Psoas muscle (tissue), 8 donors: Measurements from ENCODE around the gene CSTF3. TPM values are rescaled to one million over a fixed set of nuclear protein-coding genes. Genes with fewer than 3 reads are reported as not detected.

Experiments used
- ATAC-seq, 4 donors: fragments of 200-7000 bp; cut with Tn5 transposase; one replicate each; pipeline ENCODE4 v1.9.1; 2020; ENCODE audit warnings: moderate library complexity in 3 of 4, mild to moderate bottlenecking in 2 of 4
- DNase-seq, 2 donors: peaks; one replicate each; pipeline ENCODE4 v3.0.0-alpha.2; 2020
- H3K27ac ChIP-seq: fragments of 200-600 bp; one replicate; pipeline ENCODE4 v1.8.0; 2022
- H3K27me3 ChIP-seq, 3 donors: fragments of 200-600 bp in 1 of 3; one replicate each; pipeline versions ENCODE4 v1.6.1 to v1.8.0; 2013 to 2022; ENCODE audit warnings: low read length in 2 of 3, mild to moderate bottlenecking in 2 of 3, moderate library complexity in 1 of 3; ENCODE audit not compliant: insufficient read depth in 3 of 3
- H3K36me3 ChIP-seq, 2 donors: fragments of 200-600 bp in 1 of 2; one replicate each; pipeline versions ENCODE4 v1.6.1 to v1.8.0; 2013 to 2022; ENCODE audit warnings: low read depth in 1 of 2, mild to moderate bottlenecking in 1 of 2, moderate library complexity in 1 of 2; ENCODE audit not compliant: insufficient read depth in 1 of 2
- H3K4me1 ChIP-seq: fragments of 200-600 bp; one replicate; pipeline ENCODE4 v1.8.0; 2022
- H3K4me3 ChIP-seq: fragments of 200-600 bp; one replicate; pipeline ENCODE4 v1.8.0; 2022; ENCODE audit warnings: mild to moderate bottlenecking
- H3K9me3 ChIP-seq: fragments of 200-600 bp; one replicate; pipeline ENCODE4 v1.8.0; 2022
- WGBS, 3 donors: extraction: QIAGEN DNeasy Blood & Tissue Kit; methylation state at CpG; one replicate each; pipeline versions ENCODE4 v1.1.6 to v1.1.7; 2013; 5-methylcytosine and 5-hydroxymethylcytosine counted together
- intact Hi-C, 2 donors: fragments of 100-400 bp; cut with DNase I; formaldehyde crosslinking; loops; one replicate each; pipeline versions ENCODE4 v1.11.0 to v1.14.2; 2022
- polyA plus RNA-seq, 3 donors: library from polyadenylated mRNA; stranded (reverse); fragments of 200-250 nt; gene quantifications; one replicate each; pipeline ENCODE4 v1.2.3, GENCODE V29; 2013
- total RNA-seq, 4 donors: library from RNA; stranded (reverse); fragmentation: NEBNext Ultra II Directional in 2 of 4; extraction: Animal tissue kit (Norgen Biotek cat#: 25700) in 2 of 4; gene quantifications; one replicate each; pipeline versions ENCODE4 v1.2.1 to v1.2.4, GENCODE V29; 2021 to 2023
- TF ChIP-seq, protein P1 (sequence below): fragments of 200-600 bp; IDR thresholded peaks from one replicate; pipeline ENCODE4 v1.8.0; 2022; ENCODE audit warnings: antibody characterized with exemption
- donor health status: healthy with polysubstance abuse.
- donor health status: DM: no; HTN: no; CAD: no; lungs with moderate emphysema.
- donor health status: Bipolar disorder and iron deficiency.
- donor health status: healthy.
- donor health status: DM: yes; HTN: yes; CAD: no.
- donor health status: DM: no; HTN: no; CAD: no.
- donor health status: DM: no; HTN: no; CAD: no.
- donor health status: DM: yes; HTN: yes; CAD: no.

Gene CSTF3
- total and polyA plus RNA-seq, 7 donors: 10.7 to 32.3 (median 14.4) TPM

DNA sequence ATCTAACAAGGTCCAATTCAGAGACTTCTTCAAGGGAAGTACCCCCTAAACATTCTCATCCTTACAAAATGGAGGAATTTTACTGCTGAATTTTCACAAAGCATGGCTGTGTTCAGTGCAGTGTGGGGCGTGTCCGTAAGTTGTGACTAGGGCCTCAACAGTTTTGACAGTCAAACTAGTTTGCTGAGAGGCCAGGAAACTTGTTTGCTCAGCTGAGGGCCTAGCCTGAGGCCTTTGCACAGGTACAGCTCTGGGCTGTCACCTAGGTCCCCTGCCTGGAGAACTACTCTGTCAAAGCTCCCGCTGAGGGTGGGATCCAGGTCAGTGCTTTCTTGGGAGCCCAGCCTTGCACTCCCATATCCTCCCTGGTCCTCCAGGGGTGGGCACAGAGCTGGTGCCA, 94.0 kb downstream of the CSTF3 start:
- Histone ChIP-seq H3K27ac (no peak overlapping the region), H3K36me3 (peaks cover 8 to 82% of the 10 kb centered on the region in 2 donors), H3K4me1 (no peaks in the 10 kb centered on the region), H3K9me3 (no peaks in the 10 kb centered on the region), H3K27me3 (no peaks in the 10 kb centered on the region), H3K4me3 (no peak overlapping the region)
- DNase-seq (no peak), ATAC-seq (no peak)
- intact Hi-C loops: loop anchor here in 1 of 2 donors (10.0 kb wide), 1 partner anchor 262 kb away; no protein-coding TSS in a partner anchor
- TF ChIP-seq, protein P1, sequence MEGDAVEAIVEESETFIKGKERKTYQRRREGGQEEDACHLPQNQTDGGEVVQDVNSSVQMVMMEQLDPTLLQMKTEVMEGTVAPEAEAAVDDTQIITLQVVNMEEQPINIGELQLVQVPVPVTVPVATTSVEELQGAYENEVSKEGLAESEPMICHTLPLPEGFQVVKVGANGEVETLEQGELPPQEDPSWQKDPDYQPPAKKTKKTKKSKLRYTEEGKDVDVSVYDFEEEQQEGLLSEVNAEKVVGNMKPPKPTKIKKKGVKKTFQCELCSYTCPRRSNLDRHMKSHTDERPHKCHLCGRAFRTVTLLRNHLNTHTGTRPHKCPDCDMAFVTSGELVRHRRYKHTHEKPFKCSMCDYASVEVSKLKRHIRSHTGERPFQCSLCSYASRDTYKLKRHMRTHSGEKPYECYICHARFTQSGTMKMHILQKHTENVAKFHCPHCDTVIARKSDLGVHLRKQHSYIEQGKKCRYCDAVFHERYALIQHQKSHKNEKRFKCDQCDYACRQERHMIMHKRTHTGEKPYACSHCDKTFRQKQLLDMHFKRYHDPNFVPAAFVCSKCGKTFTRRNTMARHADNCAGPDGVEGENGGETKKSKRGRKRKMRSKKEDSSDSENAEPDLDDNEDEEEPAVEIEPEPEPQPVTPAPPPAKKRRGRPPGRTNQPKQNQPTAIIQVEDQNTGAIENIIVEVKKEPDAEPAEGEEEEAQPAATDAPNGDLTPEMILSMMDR: no peak
- WGBS, 3 donors: 95 to 99% (median 96%) methylated on average over 3 of the region's 3 CpGs

DNA sequence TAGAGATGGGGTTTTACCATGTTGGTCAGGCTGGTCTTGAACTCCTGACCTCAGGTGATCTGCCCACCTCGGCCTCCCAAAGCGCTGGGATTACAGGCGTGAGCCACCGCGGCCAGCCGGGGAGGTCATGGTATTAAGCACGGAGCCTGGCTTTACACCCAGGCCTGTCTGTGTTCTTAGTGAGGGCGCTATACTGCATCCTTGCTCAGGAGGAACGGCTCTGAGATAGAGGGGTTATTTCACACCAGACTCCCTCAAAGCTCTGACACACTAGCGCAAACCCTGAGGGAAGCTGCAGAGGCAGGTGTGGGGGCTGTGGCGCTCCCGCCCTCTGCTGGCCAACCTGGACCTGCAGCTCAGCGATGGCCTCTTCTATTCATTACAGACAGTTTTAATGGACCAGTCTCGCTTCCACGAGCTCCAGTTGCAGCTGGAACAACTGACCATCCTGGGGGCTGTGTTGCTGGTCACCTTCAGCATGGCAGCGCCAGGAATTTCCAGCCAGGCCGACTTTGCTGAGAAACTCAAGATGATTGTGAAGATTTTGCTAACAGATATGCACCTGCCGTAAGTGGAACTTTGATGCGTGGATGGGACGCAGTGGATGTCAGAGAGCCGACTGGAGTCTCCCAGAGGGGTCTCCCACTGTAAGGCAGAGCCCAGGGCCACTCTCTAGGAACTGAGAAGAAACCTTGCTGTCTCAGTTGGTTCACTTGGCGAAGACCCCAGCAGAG, 95.7 kb downstream of the CSTF3 start:
- H3K27me3 ChIP-seq: no peaks in the 10 kb centered on the region
- H3K4me1 ChIP-seq: no peaks in the 10 kb centered on the region
- ATAC-seq (peak; percentile 79 to 95 (median 88)), DNase-seq (peak; percentile 54 to 76)
- no peaks in the 10 kb centered on the region for H3K9me3 ChIP-seq
- intact Hi-C loops: loop anchor here (2.0 to 10.0 kb wide), 2 partner anchors 105 to 261 kb away; no protein-coding TSS in a partner anchor
- no peak overlapping the region for H3K4me3 ChIP-seq
- no peak overlapping the region for H3K27ac ChIP-seq
- 62 to 69% (median 67%) methylated on average over 22 of the region's 22 CpGs for WGBS, 3 donors
- TF ChIP-seq, protein P1: peak; percentile 81
- peaks cover 6 to 82% of the 10 kb centered on the region in 2 donors for H3K36me3 ChIP-seq

DNA sequence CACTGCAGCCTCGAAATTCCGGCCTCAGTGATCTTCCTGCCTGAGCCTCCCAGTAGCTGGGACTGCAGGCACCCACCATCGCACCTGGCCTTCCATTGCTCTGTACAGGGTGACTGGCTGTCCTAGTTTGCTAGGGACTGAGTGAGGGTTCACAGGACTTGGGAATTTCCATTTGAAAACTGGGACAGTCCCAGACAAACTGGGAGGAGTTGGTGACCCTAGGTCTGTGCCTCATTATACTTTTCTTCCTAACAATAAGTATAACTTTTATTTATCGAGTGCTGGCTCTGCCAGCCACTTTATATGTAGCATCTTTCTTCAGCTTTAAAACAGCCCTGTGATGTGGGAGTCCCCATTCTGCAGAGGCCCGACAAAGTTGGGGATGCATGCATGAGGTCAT, 96.4 kb downstream of the CSTF3 start:
- Histone ChIP-seq H3K4me1 (no peaks in the 10 kb centered on the region), H3K27me3 (no peaks in the 10 kb centered on the region), H3K27ac (no peak overlapping the region), H3K36me3 (peaks cover 6 to 83% of the 10 kb centered on the region in 2 donors), H3K4me3 (no peak overlapping the region), H3K9me3 (no peaks in the 10 kb centered on the region)
- 91 to 97% (median 96%) methylated on average over 5 of the region's 5 CpGs for WGBS, 3 donors
- TF ChIP-seq, protein P1: no peak
- DNase-seq: no peak
- peak in 1 of 4 donors; percentile 15 for ATAC-seq
- intact Hi-C loops: loop anchor here (2.0 to 10.0 kb wide), 2 partner anchors 104 to 260 kb away; no protein-coding TSS in a partner anchor

- TF ChIP-seq, protein P1: no peak
- H3K27me3 ChIP-seq: no peaks in the 10 kb centered on the region
- intact Hi-C loops: loop anchor here (2.0 to 10.0 kb wide), 2 partner anchors 103 to 259 kb away; no protein-coding TSS in a partner anchor
- WGBS, 3 donors: 55 to 65% (median 59%) methylated on average over 11 of the region's 11 CpGs
- H3K4me3 ChIP-seq: no peak overlapping the region
- DNase-seq (no peak), ATAC-seq (peak in 1 of 4 donors; percentile 25)
- peaks cover 6 to 83% of the 10 kb centered on the region in 2 donors for H3K36me3 ChIP-seq
- no peaks in the 10 kb centered on the region for H3K9me3 ChIP-seq
- no peaks in the 10 kb centered on the region for H3K4me1 ChIP-seq
- H3K27ac ChIP-seq: no peak overlapping the region
These were observed 97.1 kb downstream of the CSTF3 start for GRCh38 chr11:33064033-33064825.
